COLO829 (cell line): Measurements from ENCODE around the gene NDUFA3.

Experiments
- DNase-seq: peaks from one replicate; pipeline ENCODE4 v3.0.0; 2012; ENCODE audit warnings: low spot score

NDUFA3 gene

GRCh38 chr19:54138489-54139256, 36.0 kb downstream of the NDUFA3 start:
- no peak for DNase-seq

- no peak for DNase-seq
These were observed 38.7 kb downstream of the NDUFA3 start for GRCh38 chr19:54141356-54141755.

GRCh38 chr19:54142166-54142780, 39.6 kb downstream of the NDUFA3 start:
- DNase-seq: no peak

- no peak for DNase-seq
These were observed 43.0 kb downstream of the NDUFA3 start for GRCh38 chr19:54145541-54146158.

- no peak for DNase-seq
These were observed 45.0 kb downstream of the NDUFA3 start for GRCh38 chr19:54147676-54148075.

- DNase-seq: no peak
These were observed 45.5 kb downstream of the NDUFA3 start for GRCh38 chr19:54148158-54148557.

GRCh38 chr19:54149021-54149812, 46.6 kb downstream of the NDUFA3 start:
- DNase-seq: no peak

GRCh38 chr19:54151362-54152035, 48.8 kb downstream of the NDUFA3 start:
- no peak for DNase-seq

- DNase-seq: no peak
These were observed 49.6 kb downstream of the NDUFA3 start for GRCh38 chr19:54152267-54152666.

- no peak for DNase-seq
These were observed 50.3 kb downstream of the NDUFA3 start for GRCh38 chr19:54152878-54153524.

- DNase-seq: no peak
These were observed 51.2 kb downstream of the NDUFA3 start for GRCh38 chr19:54153731-54154326.

- no peak for DNase-seq
These were observed 52.1 kb downstream of the NDUFA3 start for GRCh38 chr19:54154603-54155345.

GRCh38 chr19:54155694-54156093, 53.0 kb downstream of the NDUFA3 start:
- no peak for DNase-seq

- no peak for DNase-seq
These were observed 53.8 kb downstream of the NDUFA3 start for GRCh38 chr19:54156490-54156889.

- DNase-seq: no peak
These were observed 54.3 kb downstream of the NDUFA3 start for GRCh38 chr19:54156953-54157352.
